ENCODE results near the gene SERBP1. TPM values are rescaled to one million over a fixed set of nuclear protein-coding genes. Genes with fewer than 3 reads are reported as not detected.

SERBP1 gene
- total RNA-seq, 6 donors from 2014 or later = 93.2 to 199 (median 138) TPM

DNA sequence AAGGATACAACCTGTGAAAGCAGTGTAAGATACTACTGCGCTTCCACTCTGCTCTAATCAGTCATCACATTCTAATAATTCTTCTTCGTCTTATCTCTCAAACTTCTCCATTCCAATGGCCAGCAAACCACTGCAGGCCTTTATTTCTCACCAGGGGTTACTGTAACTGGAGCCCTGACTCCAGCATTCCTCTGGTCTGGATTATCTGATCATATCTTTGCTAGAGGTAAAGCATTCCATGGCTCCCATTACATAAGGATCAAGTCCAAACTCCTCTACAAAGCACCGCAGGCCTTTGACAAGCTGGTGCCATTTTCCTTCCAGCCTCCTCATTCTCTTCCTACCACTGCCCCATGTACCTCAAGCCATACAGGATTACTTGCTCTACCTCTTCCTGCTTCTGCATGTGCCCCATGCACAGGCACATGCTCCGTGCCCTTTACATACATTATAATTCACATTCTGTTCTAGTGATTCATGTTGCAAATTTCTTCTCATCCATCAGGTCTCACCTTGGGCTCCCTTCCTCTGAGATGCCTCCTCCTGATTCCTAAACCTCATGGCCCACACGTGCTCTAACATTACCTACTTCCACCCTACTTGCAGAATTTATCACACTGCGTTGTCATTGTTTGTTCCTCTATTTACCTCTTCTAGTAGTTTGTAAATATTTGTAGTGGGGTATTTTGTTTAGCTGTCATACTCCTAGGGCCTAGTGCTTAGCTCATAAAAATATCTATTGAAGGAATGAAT is 9.3 kb upstream of the SERBP1 start:
- H3K27ac ChIP-seq = no peak overlapping the region
- TF ChIP-seq POLR2A (IDR thresholded peaks at IDR 0.05) (no peak), EP300 (IDR thresholded peaks at IDR 0.05) (no peak), POLR2AphosphoS5 (IDR thresholded peaks at IDR 0.05) (no peak)
- TF ChIP-seq, protein P1, sequence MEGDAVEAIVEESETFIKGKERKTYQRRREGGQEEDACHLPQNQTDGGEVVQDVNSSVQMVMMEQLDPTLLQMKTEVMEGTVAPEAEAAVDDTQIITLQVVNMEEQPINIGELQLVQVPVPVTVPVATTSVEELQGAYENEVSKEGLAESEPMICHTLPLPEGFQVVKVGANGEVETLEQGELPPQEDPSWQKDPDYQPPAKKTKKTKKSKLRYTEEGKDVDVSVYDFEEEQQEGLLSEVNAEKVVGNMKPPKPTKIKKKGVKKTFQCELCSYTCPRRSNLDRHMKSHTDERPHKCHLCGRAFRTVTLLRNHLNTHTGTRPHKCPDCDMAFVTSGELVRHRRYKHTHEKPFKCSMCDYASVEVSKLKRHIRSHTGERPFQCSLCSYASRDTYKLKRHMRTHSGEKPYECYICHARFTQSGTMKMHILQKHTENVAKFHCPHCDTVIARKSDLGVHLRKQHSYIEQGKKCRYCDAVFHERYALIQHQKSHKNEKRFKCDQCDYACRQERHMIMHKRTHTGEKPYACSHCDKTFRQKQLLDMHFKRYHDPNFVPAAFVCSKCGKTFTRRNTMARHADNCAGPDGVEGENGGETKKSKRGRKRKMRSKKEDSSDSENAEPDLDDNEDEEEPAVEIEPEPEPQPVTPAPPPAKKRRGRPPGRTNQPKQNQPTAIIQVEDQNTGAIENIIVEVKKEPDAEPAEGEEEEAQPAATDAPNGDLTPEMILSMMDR (IDR thresholded peaks at IDR 0.05) = no peak
- H3K36me3 ChIP-seq = no peaks in the 10 kb centered on the region
- no peaks in the 10 kb centered on the region for H3K9me3 ChIP-seq
- H3K4me3 ChIP-seq = no peak overlapping the region
- WGBS, 2 donors = 87% methylated on average over 6 of the region's 6 CpGs
- H3K4me1 ChIP-seq = peaks cover 5 to 13% (median 11%) of the 10 kb centered on the region in 4 donors
- DNase-seq (no peak), ATAC-seq (ENCODE audit: low FRiP score in 2 of 2) (no peak)
- H3K27me3 ChIP-seq = no peaks in the 10 kb centered on the region

DNA sequence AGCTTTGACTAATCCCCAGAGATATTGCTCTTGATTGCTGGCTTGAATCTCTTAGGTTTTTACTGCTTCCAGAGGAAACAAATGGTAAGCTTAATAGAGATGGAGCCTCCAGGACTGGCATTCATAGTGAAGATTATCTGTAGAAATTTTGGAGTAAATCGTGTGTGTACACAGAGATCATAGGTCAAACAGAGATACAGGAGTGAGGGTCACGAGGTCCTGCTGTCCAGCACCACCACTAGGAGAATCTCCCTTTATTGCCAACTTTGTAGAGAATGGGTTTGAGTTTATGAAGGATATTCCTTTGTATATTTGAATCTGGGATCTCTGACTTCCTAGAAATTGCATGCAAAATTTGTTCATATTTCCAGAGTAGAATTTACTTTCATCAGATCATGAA is 7.8 kb upstream of the SERBP1 start:
- no peaks in the 10 kb centered on the region for H3K27me3 ChIP-seq
- peaks cover 5 to 13% (median 11%) of the 10 kb centered on the region in 4 donors for H3K4me1 ChIP-seq
- H3K4me3 ChIP-seq = no peak overlapping the region
- no peaks in the 10 kb centered on the region for H3K36me3 ChIP-seq
- WGBS, 2 donors = 83 to 85% methylated on average over 2 of the region's 2 CpGs
- TF ChIP-seq POLR2A (IDR thresholded peaks at IDR 0.05) (no peak), EP300 (IDR thresholded peaks at IDR 0.05) (no peak), POLR2AphosphoS5 (IDR thresholded peaks at IDR 0.05) (no peak)
- TF ChIP-seq, protein P1 (IDR thresholded peaks at IDR 0.05) = no peak
- DNase-seq (no peak), ATAC-seq (ENCODE audit: low FRiP score in 2 of 2) (no peak)
- no peaks in the 10 kb centered on the region for H3K9me3 ChIP-seq
- H3K27ac ChIP-seq = no peak overlapping the region

DNA sequence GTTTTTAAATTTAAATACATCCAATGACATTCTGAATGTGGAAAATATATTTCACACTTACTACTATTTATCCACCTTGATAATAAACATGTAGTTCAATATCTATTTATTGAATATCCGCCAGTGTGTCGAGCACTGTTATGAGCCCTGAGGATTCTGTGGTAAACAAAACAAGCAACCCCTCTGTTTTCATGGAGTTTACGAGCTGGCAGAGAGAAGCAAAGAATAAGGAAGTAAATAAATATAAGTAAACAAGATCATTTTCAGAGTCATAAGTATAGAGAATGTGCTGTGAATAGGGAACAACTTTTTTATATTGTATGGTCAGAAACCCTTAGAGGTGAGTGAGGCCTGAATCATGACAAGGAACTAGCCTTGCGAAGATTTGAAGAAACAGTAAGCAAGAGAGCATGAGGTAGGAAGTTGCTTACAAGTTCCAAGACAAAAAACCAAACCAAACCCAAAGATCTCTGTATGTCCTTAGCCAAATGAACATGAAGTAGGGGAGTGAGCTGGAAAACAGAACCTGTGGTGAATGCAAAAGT is 6.4 kb upstream of the SERBP1 start:
- ATAC-seq (ENCODE audit: low FRiP score in 2 of 2) (no peak), DNase-seq (no peak)
- no peaks in the 10 kb centered on the region for H3K36me3 ChIP-seq
- no peaks in the 10 kb centered on the region for H3K27me3 ChIP-seq
- peaks cover 9 to 15% (median 13%) of the 10 kb centered on the region in 4 donors for H3K4me1 ChIP-seq
- H3K27ac ChIP-seq = no peak overlapping the region
- no peaks in the 10 kb centered on the region for H3K9me3 ChIP-seq
- TF ChIP-seq POLR2AphosphoS5 (IDR thresholded peaks at IDR 0.05) (no peak), POLR2A (IDR thresholded peaks at IDR 0.05) (no peak)
- TF ChIP-seq, protein P1 (IDR thresholded peaks at IDR 0.05) = no peak
- H3K4me3 ChIP-seq = no peak overlapping the region
- WGBS, 2 donors = 86 to 91% methylated on average over 4 of the region's 4 CpGs

DNA sequence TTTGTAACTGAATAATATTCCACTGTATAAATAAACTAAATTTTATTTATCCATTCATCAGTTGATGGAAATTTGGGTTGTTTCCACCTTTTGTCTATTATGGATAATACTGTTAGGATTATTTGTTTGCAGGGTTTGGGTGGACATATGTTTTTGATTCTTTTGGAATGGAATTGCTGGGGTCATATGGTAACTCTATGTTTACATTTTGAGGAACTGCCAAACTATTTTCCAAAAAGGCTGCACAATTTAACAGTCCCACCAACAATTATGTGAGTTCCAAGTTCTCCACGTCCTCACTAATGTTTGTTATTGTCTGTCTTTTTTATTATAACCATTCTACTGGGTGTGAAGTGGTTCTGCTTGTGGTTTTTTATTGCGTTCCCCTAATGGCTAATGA is 4.3 kb upstream of the SERBP1 start:
- no peak for DNase-seq
- H3K9me3 ChIP-seq = no peaks in the 10 kb centered on the region
- TF ChIP-seq POLR2AphosphoS5 (IDR thresholded peaks at IDR 0.05) (no peak), POLR2A (IDR thresholded peaks at IDR 0.05) (no peak), EP300 (IDR thresholded peaks at IDR 0.05) (no peak)
- TF ChIP-seq, protein P1 (IDR thresholded peaks at IDR 0.05) = no peak
- H3K27ac ChIP-seq = no peak overlapping the region
- H3K36me3 ChIP-seq = no peaks in the 10 kb centered on the region
- peaks cover 6 to 9% (median 8%) of the 10 kb centered on the region in 4 donors for H3K4me1 ChIP-seq
- 32 to 44% methylated on average over 2 of the region's 2 CpGs for WGBS, 2 donors
- no peak overlapping the region for H3K4me3 ChIP-seq
- ATAC-seq (ENCODE audit: low FRiP score in 2 of 2) = no peak
- no peaks in the 10 kb centered on the region for H3K27me3 ChIP-seq

Data from upper lobe of left lung (tissue), 6 donors.